SK-N-SH (cell line): ENCODE measurements around the gene TBC1D2. TPM values are rescaled to one million over a fixed set of nuclear protein-coding genes. Genes with fewer than 3 reads are reported as not detected.

ENCODE experiments used
- CTCF ChIA-PET: fragments of 300-600, 350-600 bp; formaldehyde crosslinking; extraction: SDS; loops from one replicate; lab custom pipeline; 2021; lab: Yijun Ruan, JAX
- POLR2A ChIA-PET: fragments of 350-600 bp; sonication (Branson Sonifier 250); formaldehyde crosslinking; extraction: SDS; loops from one replicate; lab custom pipeline; 2020; ENCODE audit warnings: antibody characterized with exemption, inconsistent platforms; lab: Yijun Ruan, JAX
- DNase-seq: peaks from one replicate; pipeline ENCODE4 v3.0.0; 2012
- H2AFZ ChIP-seq: fragments of 200-600 bp; sonication (generic); 2 replicates; pipeline ENCODE4 v1.8.1; 2016; ENCODE audit warnings: antibody characterized with exemption, mild to moderate bottlenecking, low read depth
- H3F3A ChIP-seq: fragments of 200-600 bp; sonication (generic); replicated peaks from 2 replicates; pipeline ENCODE3; 2016; ENCODE audit warnings: antibody characterized with exemption, mild to moderate bottlenecking; ENCODE audit not compliant: insufficient read depth
- H3K27ac ChIP-seq, 2 experiments: fragments of 200-500 bp in 1 of 2; fragments of 200-600 bp in 1 of 2; sonication (Bioruptor generic) in 1 of 2; sonication (generic), shearing (Covaris generic) in 1 of 2; 2 replicates each; pipeline versions ENCODE4 v1.5.1 to v1.6.1; 2014 to 2016; ENCODE audit warnings: low read depth in 2 of 2, inconsistent platforms in 1 of 2, low read length in 1 of 2, mild to moderate bottlenecking in 1 of 2, mixed read lengths in 1 of 2
- H3K27me3 ChIP-seq: fragments of 200-600 bp; sonication (generic), shearing (Covaris generic); 2 replicates; pipeline ENCODE4 v1.6.1; 2016; ENCODE audit warnings: mixed run types; ENCODE audit not compliant: insufficient read depth
- H3K36me3 ChIP-seq, 2 experiments: fragments of 200-500 bp in 1 of 2; fragments of 200-600 bp in 1 of 2; sonication (Bioruptor generic) in 1 of 2; sonication (generic) in 1 of 2; replicated peaks in 1 of 2; 2 replicates each; pipeline versions ENCODE3 to v1.5.1; 2014 to 2016; ENCODE audit warnings: low read length in 1 of 2, mild to moderate bottlenecking in 1 of 2; ENCODE audit not compliant: insufficient read depth in 2 of 2, control insufficient read depth in 1 of 2
- H3K4me1 ChIP-seq, 2 experiments: fragments of 200-500 bp in 1 of 2; fragments of 200-600 bp in 1 of 2; sonication (Bioruptor generic) in 1 of 2; sonication (generic), shearing (Covaris generic) in 1 of 2; 2 replicates each; pipeline versions ENCODE4 v1.5.1 to v1.6.1; 2014 to 2016; ENCODE audit warnings: low read depth in 1 of 2, low read length in 1 of 2, mixed run types in 1 of 2; ENCODE audit not compliant: insufficient read depth in 2 of 2, control insufficient read depth in 1 of 2
- H3K4me2 ChIP-seq: fragments of 200-600 bp; sonication (generic), shearing (Covaris generic); 2 replicates; pipeline ENCODE4 v1.6.1; 2017; ENCODE audit warnings: mixed run types
- H3K4me3 ChIP-seq, 2 experiments: fragments of 200-500 bp in 1 of 2; fragments of 200-600 bp in 1 of 2; sonication (Bioruptor generic) in 1 of 2; sonication (generic), shearing (Covaris generic) in 1 of 2; 2 replicates each; pipeline versions ENCODE4 v1.5.1 to v1.8.1; 2014 to 2016; ENCODE audit warnings: low read depth in 2 of 2, inconsistent platforms in 1 of 2, low read length in 1 of 2, mild to moderate bottlenecking in 1 of 2, mixed read lengths in 1 of 2, moderate library complexity in 1 of 2
- H3K79me2 ChIP-seq: fragments of 200-600 bp; sonication (generic); 2 replicates; pipeline ENCODE4 v1.8.1; 2017; ENCODE audit warnings: mild to moderate bottlenecking; ENCODE audit not compliant: insufficient read depth
- H3K9ac ChIP-seq: fragments of 200-600 bp; sonication (generic); 2 replicates; pipeline ENCODE4 v1.6.1; 2017; ENCODE audit warnings: mixed run types
- H3K9me2 ChIP-seq: fragments of 200-600 bp; sonication (generic); 2 replicates; pipeline ENCODE4 v1.6.1; 2017; ENCODE audit warnings: mixed run types
- H3K9me3 ChIP-seq: fragments of 200-600 bp; sonication (generic); 2 replicates; pipeline ENCODE4 v1.6.1; 2017; ENCODE audit warnings: mixed run types, mild to moderate bottlenecking, moderate library complexity
- H4K20me1 ChIP-seq: fragments of 200-600 bp; sonication (generic); 2 replicates; pipeline ENCODE4 v1.6.1; 2017; ENCODE audit warnings: mild to moderate bottlenecking, mixed run types; ENCODE audit not compliant: insufficient read depth
- EZH2phosphoT487 ChIP-seq: fragments of 200-600 bp; sonication (generic); IDR thresholded peaks from 2 replicates; pipeline ENCODE4 v1.6.1; 2017; ENCODE audit warnings: low read depth, mixed run types, mild to moderate bottlenecking, antibody characterized with exemption, moderate library complexity, borderline replicate concordance
- MEF2A ChIP-seq: IDR thresholded peaks from 2 replicates; pipeline ENCODE4 v1.4.0; 2012; ENCODE audit warnings: low read depth, borderline replicate concordance
- NRF1 ChIP-seq: IDR thresholded peaks from 2 replicates; pipeline ENCODE4 v1.6.1; 2012; ENCODE audit warnings: low read depth, mild to moderate bottlenecking, low read length
- POLR2AphosphoS5 ChIP-seq: IDR thresholded peaks from 2 replicates; pipeline ENCODE4 v1.6.1; 2012; ENCODE audit warnings: low read depth, low read length
- RAD21 ChIP-seq: IDR thresholded peaks from 2 replicates; pipeline ENCODE4 v1.6.1; 2012; ENCODE audit warnings: mild to moderate bottlenecking, low read length
- RCOR1 ChIP-seq: fragments of 150-350 bp; IDR thresholded peaks from 2 replicates; pipeline ENCODE4 v1.6.1; 2017; ENCODE audit warnings: antibody characterized with exemption, low read length
- REST ChIP-seq: IDR thresholded peaks from 2 replicates; pipeline ENCODE4 v1.6.1; 2012; ENCODE audit warnings: mild to moderate bottlenecking, low read depth, low read length, moderate library complexity
- RFX5 ChIP-seq: IDR thresholded peaks from 2 replicates; pipeline ENCODE4 v1.6.1; 2012; ENCODE audit warnings: mild to moderate bottlenecking, improper control_type of control experiment, low read length
- TCF12 ChIP-seq: IDR thresholded peaks from 2 replicates; pipeline ENCODE4 v1.4.0; 2012
- USF1 ChIP-seq: IDR thresholded peaks from 2 replicates; pipeline ENCODE4 v1.4.0; 2012; ENCODE audit warnings: low read depth, borderline replicate concordance
- USF2 ChIP-seq: fragments of 150-350 bp; IDR thresholded peaks from 2 replicates; pipeline ENCODE4 v1.6.1; 2017; ENCODE audit warnings: antibody characterized with exemption, low read length, low read depth, borderline replicate concordance
- YY1 ChIP-seq: IDR thresholded peaks from 2 replicates; pipeline ENCODE4 v1.4.0; 2012; ENCODE audit warnings: low read depth, mild to moderate bottlenecking
- ZBTB33 ChIP-seq: IDR thresholded peaks from 2 replicates; pipeline ENCODE4 v1.4.0; 2012; ENCODE audit warnings: low read depth, borderline replicate concordance
- WGBS: methylation state at CpG from one replicate; pipeline ENCODE4 v1.1.6; 2017; ENCODE audit warnings: low lambda C conversion rate; 5-methylcytosine and 5-hydroxymethylcytosine counted together
- polyA plus RNA-seq, 3 experiments: library from polyadenylated mRNA; depleted of rRNA; stranded (reverse); fragments of >200 nt; gene quantifications; 2 replicates each; pipeline ENCODE4 v1.2.3, GENCODE V29; 2012

The TBC1D2 gene
- polyA plus RNA-seq, 1 of the 3 experiments (the other 2 are of a cell fraction): 5.6 TPM

GRCh38 chr9:98260635-98261034 lies 5.2 kb upstream of the TBC1D2 start:
- DNase-seq: no peak
- no peaks in the 10 kb centered on the region for H3K27me3 ChIP-seq
- no peak overlapping the region for H3K9ac ChIP-seq
- H3K4me1 ChIP-seq: peaks cover 0 to 3% of the 10 kb centered on the region in 2 experiments; a peak in 1 of 4 replicates
- no peaks in the 10 kb centered on the region for H4K20me1 ChIP-seq
- H3K79me2 ChIP-seq: peaks cover 5% of the 10 kb centered on the region; the same call in 1 of the 2 replicates
- no peaks in the 10 kb centered on the region for H3K9me3 ChIP-seq
- no peaks in the 10 kb centered on the region for H3K9me2 ChIP-seq
- ChIA-PET POLR2A (no interaction called here), CTCF (interaction anchor here (1.2 kb wide), 1 partner anchor 226 kb away, joined by 4 read pairs; no protein-coding TSS in a partner anchor)
- no peaks in the 10 kb centered on the region for H3K36me3 ChIP-seq
- TF ChIP-seq ZBTB33: no peak
- H3K27ac ChIP-seq: no peak overlapping the region
- H3K4me2 ChIP-seq: no peak overlapping the region
- H2AFZ ChIP-seq: no peak overlapping the region
- no peak overlapping the region for H3K4me3 ChIP-seq
- 81% methylated on average over 5 of the region's 5 CpGs for WGBS
- H3F3A ChIP-seq: peaks cover 8% of the 10 kb centered on the region

GRCh38 chr9:98259791-98260190 lies 4.3 kb upstream of the TBC1D2 start:
- H3K9me2 ChIP-seq: no peaks in the 10 kb centered on the region
- peaks cover 0 to 5% of the 10 kb centered on the region in 2 experiments; a peak in 2 of 4 replicates for H3K4me1 ChIP-seq
- no peaks in the 10 kb centered on the region for H3K36me3 ChIP-seq
- H4K20me1 ChIP-seq: no peaks in the 10 kb centered on the region
- 94% methylated on average over 3 of the region's 3 CpGs for WGBS
- H3K9me3 ChIP-seq: no peaks in the 10 kb centered on the region
- H3F3A ChIP-seq: peaks cover 8% of the 10 kb centered on the region
- H3K9ac ChIP-seq: no peak overlapping the region
- peaks cover 6% of the 10 kb centered on the region; the same call in 1 of the 2 replicates for H3K79me2 ChIP-seq
- no peak overlapping the region for H3K27ac ChIP-seq
- no peak for DNase-seq
- POLR2A ChIA-PET: no interaction called here
- H3K27me3 ChIP-seq: no peaks in the 10 kb centered on the region
- no peak overlapping the region for H3K4me3 ChIP-seq
- no peak overlapping the region for H3K4me2 ChIP-seq
- H2AFZ ChIP-seq: no peak overlapping the region
- TF ChIP-seq TCF12: no peak
- no peak for TF ChIP-seq EZH2phosphoT487
- TF ChIP-seq REST: no peak
- no peak for TF ChIP-seq MEF2A
- no peak for TF ChIP-seq POLR2AphosphoS5
- TF ChIP-seq YY1: no peak
- no peak for TF ChIP-seq USF2
- no peak for TF ChIP-seq USF1
- no peak for TF ChIP-seq RCOR1
- TF ChIP-seq RFX5: no peak
- TF ChIP-seq NRF1: no peak
- no peak for TF ChIP-seq RAD21
- TF ChIP-seq, all 33 proteins: peak for 0
- CTCF ChIA-PET: interaction anchor here (0.6 to 1.8 kb wide), 6 partner anchors 53 to 336 kb away, joined by 3 to 10 read pairs (median 4); no protein-coding TSS in a partner anchor
